Gastrocnemius medialis (tissue), 4 donors: ENCODE measurements around the gene PEX5L. TPM values are rescaled to one million over a fixed set of nuclear protein-coding genes. Genes with fewer than 3 reads are reported as not detected.

Experiments used
- ATAC-seq, 2 donors: fragments of 150-250 bp; one replicate each; pipeline ENCODE4 v1.9.1; 2016
- DNase-seq, 2 donors: peaks; one replicate each; pipeline ENCODE4 v3.0.0-alpha.2; 2019
- H3K27ac ChIP-seq, 4 donors: fragments of 200-600 bp; sonication (generic); 1 replicate in 1 of 4; 2 replicates in 3 of 4; pipeline ENCODE4 v1.5.1; 2016 to 2018; ENCODE audit warnings: mild to moderate bottlenecking in 2 of 4, moderate library complexity in 1 of 4
- H3K27me3 ChIP-seq, 3 donors: fragments of 200-600 bp; sonication (generic) in 2 of 3; 1 replicate in 1 of 3; 2 replicates in 2 of 3; pipeline versions ENCODE4 v1.5.1 to v1.6.0; 2016 to 2019; ENCODE audit warnings: mild to moderate bottlenecking in 1 of 3, moderate library complexity in 1 of 3
- H3K36me3 ChIP-seq, 2 donors: fragments of 200-600 bp; sonication (generic) in 1 of 2; one replicate each; pipeline ENCODE4 v1.5.1; 2017 to 2018
- H3K4me1 ChIP-seq, 2 donors: fragments of 200-600 bp; sonication (generic) in 1 of 2; one replicate each; pipeline ENCODE4 v1.5.1; 2016 to 2017; ENCODE audit warnings: mild to moderate bottlenecking in 2 of 2
- H3K4me3 ChIP-seq, 4 donors: fragments of 200-600 bp; sonication (generic) in 3 of 4; 1 replicate in 1 of 4; 2 replicates in 3 of 4; pipeline ENCODE4 v1.5.1; 2016 to 2019; ENCODE audit warnings: mild to moderate bottlenecking in 2 of 4
- H3K9me3 ChIP-seq, 3 donors: fragments of 200-600 bp; sonication (generic) in 2 of 3; 1 replicate in 1 of 3; 2 replicates in 2 of 3; pipeline ENCODE4 v1.5.1; 2016 to 2019
- CTCF ChIP-seq, 5 experiments: fragments of 450-650 bp in 3 of 5; fragments of 200-600 bp in 2 of 5; sonication (generic) in 2 of 5; IDR thresholded peaks in 4 of 5; conservative IDR thresholded peaks in 1 of 5; 1 replicate in 4 of 5; 2 replicates in 1 of 5; pipeline ENCODE4 v1.5.1; 2016 to 2019; ENCODE audit warnings: antibody characterized with exemption in 5 of 5, mild to moderate bottlenecking in 3 of 5, moderate library complexity in 3 of 5
- POLR2A ChIP-seq, 2 donors: fragments of 450-650 bp; IDR thresholded peaks; one replicate each; pipeline ENCODE4 v1.6.1; 2017; ENCODE audit warnings: antibody characterized with exemption in 2 of 2, mild to moderate bottlenecking in 2 of 2, moderate library complexity in 2 of 2
- in situ Hi-C, 4 donors: fragments of 200-750 bp; cut with MboI; loops; one replicate each; pipeline versions ENCODE4 v1.15.0 to v1.8.0; 2017; ENCODE audit warnings: low sequenced_read_pairs in 4 of 4
- intact Hi-C: fragments of 100-400 bp; cut with DNase I; formaldehyde crosslinking; loops from one replicate; pipeline ENCODE4 v1.15.1; 2023; ENCODE audit warnings: low total_unique reads
- total RNA-seq, 4 donors: library from RNA; depleted of rRNA; stranded (reverse); fragments of >200 nt; gene quantifications; one replicate each; pipeline versions ENCODE4 v1.1.0 to v1.2.3, GENCODE V29; 2016

Gene PEX5L
- total RNA-seq, 4 donors from 2014 or later: 0.16 TPM; not detected in 3

DNA sequence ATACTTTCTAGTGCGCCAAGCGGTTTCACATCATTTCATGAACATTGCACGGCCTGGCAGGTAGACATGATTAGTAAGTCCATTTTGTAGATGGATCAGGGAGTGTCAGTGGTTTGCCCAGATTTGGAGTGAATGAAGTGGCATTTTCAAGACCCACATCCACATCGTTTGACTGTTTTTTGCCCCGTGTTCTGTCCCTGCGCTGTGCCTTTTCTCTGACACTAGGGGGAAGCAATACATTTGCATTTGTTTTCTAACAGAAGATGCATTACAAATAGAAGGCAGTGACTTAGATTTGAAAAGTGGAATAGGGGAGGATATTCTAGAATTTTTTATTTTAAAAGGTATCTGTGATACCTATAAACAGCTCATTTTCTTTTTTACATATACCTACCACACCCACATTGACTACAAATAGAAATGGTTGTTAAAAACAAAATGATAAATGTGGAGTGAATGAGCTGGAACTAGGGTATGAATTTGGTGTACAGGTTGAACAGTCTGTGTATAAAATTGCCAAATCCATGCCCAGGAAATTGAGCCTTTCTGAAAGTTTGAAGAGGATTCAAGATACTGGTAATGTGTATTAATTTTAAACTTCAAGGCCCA, 285.9 kb downstream of the PEX5L start:
- Histone ChIP-seq H3K36me3 (peaks cover 0 to 53% of the 10 kb centered on the region in 2 donors), H3K27ac (no peak overlapping the region), H3K27me3 (no peaks in the 10 kb centered on the region), H3K4me3 (no peak overlapping the region), H3K4me1 (no peaks in the 10 kb centered on the region), H3K9me3 (no peaks in the 10 kb centered on the region)
- TF ChIP-seq POLR2A (IDR thresholded peaks at IDR 0.05) (no peak), CTCF (IDR thresholded peaks at IDR 0.05 in 4 of 5, conservative IDR thresholded peaks at IDR 0.05 in 1 of 5) (peak in 2 of 5 experiments; percentile 10 to 12)
- intact Hi-C loops: no loop called here
- DNase-seq (no peak), ATAC-seq (no peak)
- in situ Hi-C loops: no loop called here

DNA sequence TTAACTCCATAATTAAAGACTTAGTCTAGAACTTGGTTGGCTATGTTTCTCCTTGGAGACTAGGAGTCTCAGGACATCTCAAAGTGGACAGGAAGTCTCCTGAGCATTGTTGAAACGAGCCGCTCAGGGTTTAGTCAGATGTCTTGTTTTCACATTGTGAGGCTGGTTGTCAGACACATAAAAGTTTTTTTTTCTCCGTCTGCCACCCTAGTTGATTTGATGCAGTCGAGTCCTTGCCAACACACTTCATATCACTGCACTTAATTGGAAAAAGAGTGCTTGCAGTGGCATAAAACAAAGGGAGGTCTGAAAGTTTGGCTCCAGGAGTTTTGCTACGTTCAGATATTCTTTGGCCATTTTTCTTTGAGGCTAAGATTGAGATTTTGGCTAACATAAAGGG, 291.0 kb downstream of the PEX5L start:
- no peak for DNase-seq
- Histone ChIP-seq H3K4me1 (no peaks in the 10 kb centered on the region), H3K27ac (peak overlapping the region in 3 of 4 donors; percentile 6 to 41 (median 29)), H3K9me3 (no peaks in the 10 kb centered on the region), H3K27me3 (no peaks in the 10 kb centered on the region), H3K36me3 (peaks cover 0 to 53% of the 10 kb centered on the region in 2 donors), H3K4me3 (no peak overlapping the region)
- in situ Hi-C loops: loop anchor here in 1 of 4 donors (10.0 kb wide), 1 partner anchor 91 kb away; the partner anchor contains the start of gene USP13
- ATAC-seq: no peak
- no peak for TF ChIP-seq POLR2A (IDR thresholded peaks at IDR 0.05)
- TF ChIP-seq CTCF (IDR thresholded peaks at IDR 0.05 in 4 of 5, conservative IDR thresholded peaks at IDR 0.05 in 1 of 5): no peak
- intact Hi-C loops: no loop called here

DNA sequence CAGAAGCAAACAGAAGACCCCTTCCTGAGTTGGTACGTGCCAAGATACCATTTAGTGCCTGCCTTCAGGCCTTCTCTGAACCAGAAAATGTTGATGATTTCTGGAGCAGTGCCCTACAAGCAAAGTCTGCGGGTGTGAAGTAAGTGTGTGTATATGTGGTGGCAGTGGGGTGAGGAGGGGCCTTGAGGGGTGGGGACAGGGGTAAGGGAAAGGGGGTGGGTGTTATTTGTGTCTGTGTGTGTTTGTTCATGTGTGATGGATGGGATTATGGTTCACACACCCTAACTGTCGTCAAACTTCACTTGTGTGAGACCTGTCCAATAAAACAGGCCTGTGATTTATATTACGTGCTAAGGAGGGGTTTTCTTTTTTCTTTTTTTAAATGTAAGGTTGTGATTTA, 291.7 kb downstream of the PEX5L start:
- TF ChIP-seq CTCF (IDR thresholded peaks at IDR 0.05 in 4 of 5, conservative IDR thresholded peaks at IDR 0.05 in 1 of 5) (no peak), POLR2A (IDR thresholded peaks at IDR 0.05) (no peak)
- H3K36me3 ChIP-seq: peaks cover 0 to 59% of the 10 kb centered on the region in 2 donors
- DNase-seq (no peak), ATAC-seq (no peak)
- no peaks in the 10 kb centered on the region for H3K4me1 ChIP-seq
- intact Hi-C loops: no loop called here
- no peak overlapping the region for H3K4me3 ChIP-seq
- no peaks in the 10 kb centered on the region for H3K9me3 ChIP-seq
- H3K27me3 ChIP-seq: no peaks in the 10 kb centered on the region
- H3K27ac ChIP-seq: peak overlapping the region in 3 of 4 donors; percentile 32 to 46 (median 41)
- in situ Hi-C loops: loop anchor here in 1 of 4 donors (10.0 kb wide), 1 partner anchor 90 kb away; the partner anchor contains the start of gene USP13
